NCI-H1436 treated with DMSO at 0.1 percent for 48 hours (cell line): Measurements from ENCODE around the gene KITLG.
"Not testable (repeated sequence)": the region's sequence is repeated elsewhere in the genome, so short reads cannot be mapped to it uniquely, and the experiment has no call there.

Source experiments
- DNase-seq: peaks from one replicate; lab custom pipeline; 2025; lab: John Stamatoyannopoulos, UW

KITLG gene

GRCh38 chr12:88493636-88494035 is 86.6 kb downstream of the KITLG start:
- DNase-seq: no peak

DNA sequence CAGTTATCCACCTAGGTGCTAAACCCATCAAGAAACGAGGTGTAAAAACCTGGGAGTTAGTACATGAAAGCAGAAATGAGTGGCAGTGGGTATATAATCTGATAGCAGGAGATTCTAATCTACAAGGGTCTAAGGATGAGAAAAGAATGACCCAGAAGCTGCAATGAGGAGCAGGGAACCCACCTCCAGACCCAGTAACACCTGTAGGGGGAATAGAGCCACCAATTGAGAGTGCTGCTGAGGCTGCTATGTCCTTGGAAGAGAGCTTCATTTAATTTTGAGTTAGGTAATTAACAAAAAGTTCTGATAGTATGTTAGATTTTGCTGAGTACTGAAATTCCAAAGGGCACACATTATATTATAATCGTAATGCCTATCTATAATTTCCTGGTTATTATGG is 89.8 kb downstream of the KITLG start:
- DNase-seq: no peak

DNA sequence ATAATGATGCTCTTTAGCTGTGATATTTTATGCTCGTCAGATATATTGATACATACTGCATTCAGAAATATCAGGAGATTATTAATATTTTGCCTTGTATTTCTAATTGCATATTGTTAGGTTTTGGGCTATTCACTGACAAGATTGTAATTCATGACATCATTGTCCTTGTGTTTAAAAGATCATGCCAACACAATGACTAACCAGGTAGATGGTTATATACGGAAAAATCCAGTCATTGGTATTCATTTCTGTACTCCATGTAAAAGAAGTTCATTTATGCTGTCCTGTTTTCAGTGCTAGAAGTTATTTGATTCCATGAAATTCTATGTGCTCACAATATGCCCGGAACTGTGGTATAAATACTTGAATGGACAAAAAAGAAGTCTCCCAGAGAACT is 107.5 kb downstream of the KITLG start:
- no peak for DNase-seq

GRCh38 chr12:88472248-88472647 is 108.0 kb downstream of the KITLG start:
- DNase-seq: peak; percentile 3

- DNase-seq: no peak
These were observed 108.8 kb downstream of the KITLG start for GRCh38 chr12:88471331-88472045.

GRCh38 chr12:88469154-88469553 is 111.1 kb downstream of the KITLG start:
- no peak for DNase-seq

DNA sequence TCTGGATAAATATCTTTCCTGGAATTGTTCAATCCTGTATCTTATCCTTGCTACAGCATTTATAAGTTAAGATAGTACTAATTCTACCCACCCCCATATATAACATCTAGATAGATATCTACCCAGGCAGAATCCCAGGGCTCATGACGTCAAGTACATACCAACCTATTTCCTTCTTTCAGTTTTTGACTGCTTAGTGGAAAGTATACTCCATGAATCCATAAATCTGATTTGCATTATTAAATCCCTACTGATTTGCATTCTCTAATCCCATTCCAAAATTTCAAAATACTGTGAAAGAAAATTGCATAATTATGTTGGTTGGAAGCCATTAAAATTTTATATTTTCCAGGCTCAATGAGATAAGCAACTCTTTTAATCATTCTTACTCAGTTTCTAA is 111.7 kb downstream of the KITLG start:
- DNase-seq: no peak

- not testable (repeated sequence) for DNase-seq
These were observed 113.6 kb downstream of the KITLG start for GRCh38 chr12:88466708-88467107.

GRCh38 chr12:88458327-88458726 is 121.9 kb downstream of the KITLG start:
- DNase-seq: no peak

- DNase-seq: no peak
These were observed 126.9 kb downstream of the KITLG start for GRCh38 chr12:88453323-88453722.

DNA sequence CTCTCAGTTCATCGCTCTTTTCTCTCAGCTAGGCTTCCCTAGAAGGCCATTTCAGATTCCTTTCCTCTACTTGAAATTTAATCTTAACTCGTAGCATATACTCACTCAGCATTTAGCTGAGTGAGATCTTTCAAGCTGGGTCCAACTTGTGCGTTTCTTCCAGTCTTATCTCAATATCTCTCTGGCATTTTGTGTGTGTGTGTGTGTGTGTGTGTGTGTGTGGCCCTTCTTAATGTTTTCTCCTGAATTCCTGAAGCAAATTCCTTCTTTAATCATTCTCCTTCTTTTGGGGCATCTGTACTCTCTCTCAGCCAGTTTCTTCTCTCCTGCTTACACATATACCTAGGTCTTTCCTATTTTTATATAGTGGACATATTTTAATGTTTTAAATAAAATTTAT is 129.1 kb downstream of the KITLG start:
- no peak for DNase-seq

GRCh38 chr12:88450136-88450535 is 130.1 kb downstream of the KITLG start:
- DNase-seq: no peak

DNA sequence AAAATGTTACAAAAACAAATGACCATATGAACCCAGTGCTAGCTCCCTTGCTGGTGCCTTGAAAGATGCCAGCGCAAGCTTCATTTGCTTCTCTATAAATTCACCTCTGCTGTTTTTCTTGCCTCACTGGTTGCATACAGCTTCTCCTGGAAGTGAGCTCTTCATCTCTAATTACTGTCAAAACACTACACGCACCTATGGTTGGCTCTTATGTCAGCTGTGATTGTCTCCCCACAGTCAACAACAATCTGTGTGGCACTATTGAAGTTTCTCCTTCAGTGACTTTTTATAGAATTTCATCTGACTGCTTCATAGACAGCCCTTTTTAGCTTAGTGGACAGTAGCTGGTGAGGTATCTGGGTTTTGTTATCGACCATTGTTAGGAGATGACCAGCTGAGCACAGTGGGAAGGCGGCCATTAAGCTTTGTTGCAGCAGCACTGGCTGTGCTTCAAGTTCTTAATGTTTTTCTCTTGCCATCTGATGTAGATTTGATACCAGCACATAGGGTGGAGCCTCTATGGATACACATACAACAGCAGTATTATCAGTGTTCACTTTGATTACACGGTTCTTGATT is 131.8 kb downstream of the KITLG start:
- peak; percentile 71 for DNase-seq

DNA sequence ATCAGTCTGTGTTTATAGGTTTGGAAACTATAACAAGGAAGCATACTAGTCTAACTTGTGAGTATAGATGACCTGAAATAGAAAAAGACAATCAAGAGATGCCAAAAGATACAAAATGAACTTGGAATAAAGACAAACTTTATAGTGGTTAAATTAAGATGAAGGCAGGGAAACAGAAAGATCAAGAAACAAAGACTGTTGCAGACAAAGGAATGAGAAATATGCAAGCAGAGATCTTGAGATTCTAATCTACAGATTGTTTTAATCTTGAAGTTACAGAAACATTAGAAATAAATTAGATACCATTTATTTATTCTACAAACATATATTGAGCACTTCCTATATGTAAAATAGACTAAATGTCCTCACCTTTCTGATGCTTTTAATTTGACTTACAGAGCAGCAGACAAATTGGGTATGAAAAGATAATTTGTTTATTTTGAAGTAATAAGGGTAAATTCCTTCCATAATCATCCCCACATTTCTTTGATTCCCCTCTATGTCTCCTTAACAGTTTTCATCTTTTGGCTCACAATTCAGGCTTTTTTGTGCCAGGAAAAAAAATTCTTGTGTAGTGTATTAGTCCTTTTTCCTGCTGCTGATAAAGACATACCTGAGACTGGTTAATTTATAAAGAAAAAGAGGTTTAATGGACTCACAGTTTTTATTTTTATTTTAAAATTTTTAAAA is 134.4 kb downstream of the KITLG start:
- DNase-seq: no peak

- DNase-seq: no peak
These were observed 135.8 kb downstream of the KITLG start for GRCh38 chr12:88444481-88444880.
